Stimulated activated CD8-positive, alpha-beta memory T cell treated with anti-CD3 and anti-CD28 coated beads, Interleukin-7, amount 100 ng/mL, for 24 hours (primary cell): ENCODE results near the gene CAV1.

Experiments used
- DNase-seq: peaks from one replicate; pipeline ENCODE4 v3.0.0-alpha.2; 2020; ENCODE audit warnings: low read depth

CAV1 gene

DNA sequence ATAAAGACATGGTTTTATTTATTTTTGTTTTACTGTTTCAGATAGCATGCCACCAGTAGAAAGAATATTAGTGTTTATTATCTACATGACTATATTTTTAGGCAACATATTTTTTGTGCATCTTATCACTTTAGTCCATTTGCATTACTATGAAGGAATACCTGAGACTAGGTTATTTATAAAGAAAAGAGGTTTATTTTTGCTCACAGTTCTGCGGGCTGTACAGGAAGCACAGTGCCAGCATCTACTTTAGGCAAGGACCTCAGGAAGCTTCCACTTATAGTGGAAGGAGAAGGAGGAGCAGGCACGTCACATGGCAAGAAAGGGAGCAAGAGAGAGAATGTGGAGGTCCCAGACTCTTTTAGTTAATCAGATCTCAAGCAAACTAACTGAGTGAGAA lies 19.6 kb upstream of the CAV1 start:
- no peak for DNase-seq

GRCh38 chr7:116505823-116506222 lies 19.0 kb upstream of the CAV1 start:
- no peak for DNase-seq

GRCh38 chr7:116509982-116510579 lies 14.8 kb upstream of the CAV1 start:
- no peak for DNase-seq

- no peak for DNase-seq
Measured at GRCh38 chr7:116510795-116511194, 14.0 kb upstream of the CAV1 start.

DNA sequence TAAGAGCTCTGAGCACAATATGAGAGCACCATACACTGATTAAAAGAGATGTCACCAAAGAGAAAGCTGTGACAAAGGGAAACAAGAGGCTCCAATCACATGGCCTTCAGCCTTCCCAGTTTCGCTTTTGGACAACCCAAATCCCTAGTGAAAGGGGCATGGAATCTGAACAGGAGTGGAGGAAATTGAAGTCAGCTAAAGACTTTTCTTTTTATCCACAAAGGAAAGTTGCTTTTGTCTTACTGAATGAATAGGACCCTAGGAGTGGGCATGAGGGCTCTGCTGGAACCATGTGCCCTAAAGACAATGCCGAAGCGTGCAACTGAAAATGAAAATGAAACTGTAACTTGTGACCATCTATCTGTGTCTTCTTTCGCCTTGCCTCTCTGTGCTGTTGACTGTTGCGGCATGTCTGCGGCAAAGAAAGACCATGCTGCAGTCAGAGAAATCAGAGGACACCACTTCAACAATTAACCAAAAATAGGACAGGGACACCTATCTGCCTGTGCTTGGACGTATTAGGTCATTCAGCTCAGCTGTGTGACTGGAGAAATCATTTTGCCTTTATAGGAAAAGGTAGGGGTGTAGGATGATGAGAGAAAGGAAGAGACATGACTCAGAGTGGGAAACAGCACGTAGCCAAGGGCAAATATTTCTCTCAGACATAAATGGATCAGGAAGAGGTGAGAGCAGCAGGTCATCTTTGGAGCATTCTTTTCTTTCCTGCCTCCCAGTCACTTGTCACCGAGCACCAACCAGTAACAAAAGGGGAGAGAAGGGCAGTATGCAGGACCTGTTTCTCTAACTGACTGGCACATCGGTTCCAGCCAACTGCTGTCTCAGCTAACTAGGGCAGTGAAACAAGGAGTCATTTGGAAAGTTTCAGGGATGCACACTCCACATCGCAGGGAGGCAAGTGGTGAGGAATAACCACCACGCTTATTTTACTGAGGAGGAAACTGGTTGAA lies 13.0 kb upstream of the CAV1 start:
- DNase-seq: no peak

GRCh38 chr7:116512520-116513188 lies 12.2 kb upstream of the CAV1 start:
- no peak for DNase-seq

- no peak for DNase-seq
Measured at GRCh38 chr7:116515584-116515983, 9.3 kb upstream of the CAV1 start.

GRCh38 chr7:116516324-116516723 lies 8.5 kb upstream of the CAV1 start:
- no peak for DNase-seq

DNA sequence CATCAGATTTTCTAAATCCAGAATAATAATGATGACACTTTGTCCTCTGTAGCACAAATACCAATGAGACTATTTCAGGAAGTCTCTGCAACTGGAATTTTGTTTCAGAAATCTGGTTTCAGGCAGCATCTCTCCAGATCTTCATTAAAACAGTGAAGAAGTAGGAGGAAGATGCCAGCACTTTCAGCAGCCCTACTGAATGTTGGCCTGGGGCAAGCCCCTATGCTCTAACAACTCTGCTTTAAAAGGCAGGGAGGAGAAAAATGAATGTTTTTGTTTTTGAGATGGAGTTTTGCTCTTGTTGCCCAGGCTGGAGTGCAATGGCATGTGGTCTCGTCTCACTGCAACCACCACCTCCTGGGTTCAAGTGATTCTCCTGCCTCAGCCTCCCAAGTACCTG lies 7.2 kb upstream of the CAV1 start:
- DNase-seq: no peak

- DNase-seq: no peak
Measured at GRCh38 chr7:116518961-116519360, 5.9 kb upstream of the CAV1 start.

DNA sequence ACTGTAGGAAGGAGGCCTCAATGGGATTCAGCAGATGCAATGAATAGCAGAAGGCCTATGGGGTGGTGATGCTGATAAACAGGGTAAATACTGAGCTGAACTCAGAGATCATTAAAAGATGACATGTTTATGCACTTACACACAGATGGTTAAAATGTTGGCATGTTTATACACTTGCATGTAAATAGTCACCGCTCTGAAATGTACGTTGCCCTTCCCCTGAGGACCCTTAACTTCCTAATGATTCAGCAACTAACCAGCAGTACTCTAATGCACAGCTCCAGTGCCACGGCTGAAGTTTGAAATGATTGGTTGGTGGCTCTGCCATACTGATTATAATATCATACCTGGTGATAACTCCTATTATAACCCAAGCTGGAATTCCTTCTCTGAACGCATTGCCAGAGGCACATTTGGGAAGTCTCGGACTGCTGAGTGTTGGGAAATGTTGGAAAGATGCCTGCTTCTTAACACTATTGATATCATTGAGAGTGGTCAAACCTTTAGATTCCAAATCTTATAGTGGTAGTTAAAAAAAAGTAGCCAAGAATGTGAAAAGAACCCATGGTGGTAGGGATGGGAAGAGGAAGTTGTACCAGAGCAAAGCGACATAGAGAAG lies 3.7 kb upstream of the CAV1 start:
- DNase-seq: no peak

GRCh38 chr7:116522247-116522646 lies 2.6 kb upstream of the CAV1 start:
- DNase-seq: no peak

DNA sequence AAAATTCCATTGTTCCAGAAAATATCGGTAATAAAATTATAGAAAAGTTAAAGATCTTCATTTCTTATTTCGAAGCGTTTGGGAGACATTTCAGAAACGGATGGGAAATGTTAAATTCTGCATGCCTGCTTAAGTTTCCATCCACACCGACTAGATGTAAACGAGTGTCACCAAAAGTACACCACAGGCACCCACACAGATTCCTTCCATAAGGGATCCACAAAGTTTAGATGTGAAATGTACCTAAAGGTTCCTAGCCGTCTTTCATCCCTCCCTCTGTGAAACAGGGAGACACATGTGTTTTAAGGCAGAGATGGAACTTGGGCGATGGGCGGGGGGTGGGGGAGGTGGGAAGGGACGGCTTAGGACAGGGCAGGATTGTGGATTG lies 621 bp upstream of the CAV1 start:
- DNase-seq: no peak

DNA sequence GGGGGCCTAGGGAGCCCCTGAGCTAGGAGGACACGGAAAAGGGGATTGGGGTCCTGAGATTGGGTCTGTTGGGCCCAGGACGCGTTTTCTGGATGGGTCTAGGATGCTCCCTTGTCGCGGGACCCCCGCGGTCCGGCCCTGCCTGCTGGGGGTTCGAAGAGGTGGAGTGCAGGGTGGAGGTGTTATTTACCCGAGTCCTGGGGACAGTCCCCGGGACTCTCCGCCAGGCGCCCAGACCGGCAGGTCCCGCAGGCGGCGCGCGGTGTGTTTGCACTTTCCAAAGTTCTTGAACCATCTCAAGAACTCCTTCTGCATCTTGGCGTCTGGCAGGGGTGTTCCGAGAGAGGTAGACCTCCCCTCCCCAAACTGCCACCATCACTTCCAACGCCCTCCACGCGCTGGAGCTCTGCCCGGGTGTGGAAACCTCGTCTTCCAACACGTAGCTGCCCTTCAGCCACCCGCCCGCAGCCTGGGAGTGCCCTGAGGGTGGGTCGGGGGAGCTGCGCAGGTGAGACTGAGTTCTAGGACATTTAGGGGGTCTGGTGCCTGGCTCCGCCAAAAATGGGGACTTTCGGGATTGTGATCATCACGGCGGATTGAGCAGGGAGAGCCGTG lies 569 bp downstream of the CAV1 start:
- DNase-seq: no peak

- DNase-seq: no peak
Measured at GRCh38 chr7:116525913-116526861, 1.4 kb downstream of the CAV1 start.

DNA sequence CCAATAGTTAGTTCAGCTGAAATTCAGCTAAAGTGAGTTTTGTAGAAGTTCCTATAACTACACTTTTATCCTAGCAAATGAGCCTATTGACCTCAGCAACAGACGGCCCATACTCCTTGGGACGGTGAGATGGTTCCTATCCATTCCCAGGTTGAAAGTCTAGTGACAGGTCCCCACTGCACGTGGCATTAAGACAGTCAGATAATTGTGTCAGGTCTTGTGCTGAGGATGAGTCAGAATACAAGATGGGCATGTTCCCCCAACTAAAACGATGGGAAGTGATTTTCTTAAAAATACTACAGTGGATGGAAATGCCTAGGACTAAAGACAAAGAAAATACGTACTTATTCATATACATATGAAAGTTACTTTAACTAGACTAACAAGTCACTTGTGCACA lies 2.1 kb downstream of the CAV1 start:
- no peak for DNase-seq

DNA sequence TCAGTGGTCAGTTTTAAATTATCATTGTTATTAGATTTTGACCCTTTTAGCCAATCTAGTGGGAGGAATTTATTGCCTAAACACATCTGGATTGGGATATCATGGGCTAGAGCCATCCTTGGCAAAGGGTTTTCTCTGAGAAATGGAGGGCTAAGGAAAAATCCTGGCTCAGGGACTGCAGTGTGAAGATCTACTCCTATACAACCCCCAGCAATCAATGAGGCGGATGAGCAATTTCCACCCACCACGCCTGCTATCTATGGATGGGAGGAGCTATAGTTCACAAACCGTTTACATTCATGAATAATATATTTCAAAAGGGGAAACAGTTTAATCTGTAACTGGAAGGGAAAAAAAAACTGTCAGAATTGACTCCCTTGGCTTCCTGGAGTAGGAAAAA lies 2.7 kb downstream of the CAV1 start:
- DNase-seq: no peak

- no peak for DNase-seq
Measured at GRCh38 chr7:116528008-116528789, 3.4 kb downstream of the CAV1 start.

- DNase-seq: no peak
Measured at GRCh38 chr7:116529250-116529649, 4.4 kb downstream of the CAV1 start.
